Muscle of back (tissue), 11 donors: ENCODE measurements around the gene CCL27. TPM values are rescaled to one million over a fixed set of nuclear protein-coding genes. Genes with fewer than 3 reads are reported as not detected.
A peak's percentile ranks its signal among the peaks of the same experiment; 100 is the strongest.
"Not testable (repeated sequence)": the region's sequence is repeated elsewhere in the genome, so short reads cannot be mapped to it uniquely, and the experiment has no call there.

Source experiments
- DNase-seq, 3 donors: peaks; one replicate each; pipeline versions ENCODE4 v3.0.0 to v3.0.0-alpha.2; 2013
- polyA plus RNA-seq, 10 donors: library from polyadenylated mRNA; unstranded; fragments of 120-200 nt; gene quantifications; one replicate each; pipeline ENCODE4 v1.2.1, GENCODE V29; 2013; ENCODE audit not compliant: insufficient read length in 10 of 10

CCL27 gene
- polyA plus RNA-seq, 10 donors = 0.47 to 0.95 (median 0.78) TPM; not detected in 1

- peak; percentile 90 to 96 (median 91) for DNase-seq
Observed at GRCh38 chr9:34651876-34652601, 10.4 kb downstream of the CCL27 start, which contains the start of gene IL11RA. Gene IL11RA, plus strand, starts transcription at chr9:34652185. Its CDS starts 3,033 bp downstream, at chr9:34655218.

DNA sequence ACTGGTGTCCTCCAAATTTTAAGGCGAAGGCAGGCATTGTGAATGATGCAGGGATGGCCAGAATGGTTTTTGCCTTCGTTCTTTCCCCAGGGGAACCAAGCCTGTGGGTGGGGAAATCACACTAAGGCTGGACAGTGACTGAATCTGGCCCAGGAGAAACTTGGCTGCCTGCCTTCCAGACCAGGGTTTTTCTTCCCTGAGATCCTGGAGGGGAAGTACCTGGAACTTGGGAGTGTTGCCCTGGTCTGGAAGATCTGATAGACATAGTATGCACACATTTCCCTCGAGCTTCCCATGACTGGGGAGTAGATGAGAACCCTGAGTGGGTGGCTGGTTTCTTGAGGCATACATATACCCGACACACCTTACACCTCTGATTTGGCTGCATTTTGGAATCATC, 11.1 kb downstream of the CCL27 start:
- DNase-seq = peak in 1 of 3 donors; percentile 37

GRCh38 chr9:34650816-34651215, 11.6 kb downstream of the CCL27 start:
- peak in 1 of 3 donors; percentile 29 for DNase-seq

DNA sequence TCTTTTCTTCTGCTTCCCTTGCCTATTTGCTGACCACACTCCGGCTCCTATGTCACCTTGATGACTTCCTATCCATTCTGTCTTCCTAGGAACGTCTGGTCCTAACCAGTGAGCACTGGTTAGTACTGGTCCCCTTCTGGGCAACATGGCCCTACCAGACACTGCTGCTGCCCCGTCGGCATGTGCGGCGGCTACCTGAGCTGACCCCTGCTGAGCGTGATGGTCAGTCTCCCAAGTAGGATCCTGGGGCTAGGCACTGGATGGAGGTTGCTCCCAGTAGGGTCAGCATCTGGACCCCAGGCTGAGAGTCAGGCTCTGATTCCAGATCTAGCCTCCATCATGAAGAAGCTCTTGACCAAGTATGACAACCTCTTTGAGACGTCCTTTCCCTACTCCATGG, 13.8 kb downstream of the CCL27 start:
- no peak for DNase-seq

DNA sequence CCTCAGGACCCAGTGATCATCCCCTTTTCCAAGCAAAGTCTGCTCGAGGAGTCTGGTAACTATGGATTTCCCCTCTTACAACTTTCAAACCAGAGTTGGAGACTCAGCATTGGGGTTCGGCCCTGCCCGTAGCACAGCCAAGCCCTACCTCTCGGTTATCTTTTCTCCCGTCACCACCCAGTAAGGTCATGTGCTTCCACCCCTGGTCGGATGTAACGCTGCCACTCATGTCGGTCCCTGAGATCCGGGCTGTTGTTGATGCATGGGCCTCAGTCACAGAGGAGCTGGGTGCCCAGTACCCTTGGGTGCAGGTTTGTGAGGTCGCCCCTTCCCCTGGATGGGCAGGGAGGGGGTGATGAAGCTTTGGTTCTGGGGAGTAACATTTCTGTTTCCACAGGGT, 14.8 kb downstream of the CCL27 start:
- DNase-seq = no peak

GRCh38 chr9:34647084-34647403, 15.4 kb downstream of the CCL27 start:
- DNase-seq = no peak

DNA sequence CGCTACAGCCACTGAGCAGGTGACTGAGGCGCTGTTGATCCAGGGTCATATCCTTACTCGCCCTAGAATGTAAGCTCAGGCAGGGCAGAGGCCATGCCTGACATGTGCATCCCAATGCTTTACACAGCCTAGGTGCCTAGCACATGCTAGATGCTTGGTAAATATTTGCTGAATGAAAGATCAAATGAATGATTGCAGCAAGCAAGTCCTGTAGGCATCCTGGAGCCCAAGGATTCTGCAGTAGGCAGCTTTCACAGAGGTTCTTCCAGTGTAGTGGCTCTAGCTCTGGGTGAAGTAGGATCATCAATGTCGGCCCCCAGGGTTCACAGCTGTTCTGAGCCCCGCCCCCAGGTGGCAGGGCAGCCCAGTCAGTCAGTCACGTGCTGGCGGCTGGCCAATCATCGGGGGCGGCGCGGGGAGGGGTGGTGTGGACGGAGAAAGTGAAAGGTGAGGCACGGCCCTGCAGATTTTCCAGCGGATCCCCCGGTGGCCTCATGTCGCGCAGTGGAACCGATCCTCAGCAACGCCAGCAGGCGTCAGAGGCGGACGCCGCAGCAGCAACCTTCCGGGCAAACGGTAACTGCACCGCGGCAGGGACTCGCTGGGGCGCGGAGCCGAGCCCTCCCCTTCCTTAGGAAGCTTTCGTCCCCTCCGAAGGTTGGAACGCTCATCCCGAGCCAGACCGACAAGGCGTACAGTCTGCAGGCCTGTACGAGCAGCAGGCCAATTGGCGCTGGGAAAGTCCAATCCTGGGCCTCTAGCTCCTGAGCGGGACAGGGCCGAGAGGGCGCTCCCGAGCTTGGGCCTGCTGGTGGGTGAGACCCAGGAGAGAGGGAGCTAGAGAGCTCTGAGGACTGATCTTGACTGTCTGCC, 16.0 kb downstream of the CCL27 start, which contains the start of gene GALT:
Gene GALT, plus strand, starts transcription at position 465 of the 873 bp plus-strand sequence. Its CDS starts 30 bp downstream, at position 495.
- peak; percentile 88 to 95 (median 88) for DNase-seq

DNA sequence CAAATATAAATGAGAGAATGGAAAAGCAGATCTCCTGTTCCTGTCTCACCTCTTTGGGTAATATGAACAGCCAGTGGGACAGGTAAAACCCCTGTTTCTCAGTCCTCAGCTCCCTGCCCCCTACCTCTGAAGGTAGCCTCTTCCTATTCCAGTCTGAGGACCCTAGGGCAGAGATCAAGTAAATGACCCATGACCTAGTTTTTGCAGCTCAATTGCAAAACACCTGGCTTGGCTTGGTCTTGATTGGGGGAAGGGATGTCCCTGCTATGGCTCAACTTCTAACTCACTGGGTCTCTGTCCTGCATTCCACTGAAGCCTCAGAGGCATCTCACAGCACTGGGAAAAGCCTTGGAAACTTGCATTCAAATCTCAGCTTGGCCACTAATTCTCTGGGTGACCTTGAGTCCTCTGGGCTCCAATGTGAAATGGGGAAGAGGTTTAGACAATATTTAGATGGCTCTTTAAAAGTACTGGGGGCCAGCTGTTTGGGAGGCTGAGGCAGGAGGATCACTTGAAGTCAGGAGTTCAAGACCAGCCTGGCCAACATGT, 17.6 kb downstream of the CCL27 start:
- DNase-seq = no peak

GRCh38 chr9:34642679-34643078, 19.8 kb downstream of the CCL27 start:
- DNase-seq = no peak

DNA sequence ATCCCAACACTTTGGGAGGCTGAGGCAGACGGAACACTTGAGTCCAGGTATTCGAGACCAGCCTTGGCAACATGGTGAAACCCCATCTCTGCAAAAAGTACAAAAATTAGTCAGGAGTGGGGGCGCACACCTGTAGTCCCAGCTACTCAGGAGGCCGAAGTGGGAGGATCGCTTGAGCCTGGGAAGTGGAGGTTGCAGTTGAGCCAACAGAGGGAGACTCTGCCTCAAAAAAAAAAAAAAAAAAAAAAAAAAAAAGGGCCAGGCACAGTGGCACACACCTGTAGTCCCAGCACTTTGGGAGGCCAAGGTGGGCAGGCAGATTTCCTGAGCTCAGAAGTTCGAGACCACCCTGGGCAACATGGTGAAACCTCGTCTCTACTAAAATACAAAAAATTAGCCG, 23.1 kb downstream of the CCL27 start:
- not testable (repeated sequence) for DNase-seq

- DNase-seq = no peak
Observed at GRCh38 chr9:34638138-34638445, 24.4 kb downstream of the CCL27 start.

DNA sequence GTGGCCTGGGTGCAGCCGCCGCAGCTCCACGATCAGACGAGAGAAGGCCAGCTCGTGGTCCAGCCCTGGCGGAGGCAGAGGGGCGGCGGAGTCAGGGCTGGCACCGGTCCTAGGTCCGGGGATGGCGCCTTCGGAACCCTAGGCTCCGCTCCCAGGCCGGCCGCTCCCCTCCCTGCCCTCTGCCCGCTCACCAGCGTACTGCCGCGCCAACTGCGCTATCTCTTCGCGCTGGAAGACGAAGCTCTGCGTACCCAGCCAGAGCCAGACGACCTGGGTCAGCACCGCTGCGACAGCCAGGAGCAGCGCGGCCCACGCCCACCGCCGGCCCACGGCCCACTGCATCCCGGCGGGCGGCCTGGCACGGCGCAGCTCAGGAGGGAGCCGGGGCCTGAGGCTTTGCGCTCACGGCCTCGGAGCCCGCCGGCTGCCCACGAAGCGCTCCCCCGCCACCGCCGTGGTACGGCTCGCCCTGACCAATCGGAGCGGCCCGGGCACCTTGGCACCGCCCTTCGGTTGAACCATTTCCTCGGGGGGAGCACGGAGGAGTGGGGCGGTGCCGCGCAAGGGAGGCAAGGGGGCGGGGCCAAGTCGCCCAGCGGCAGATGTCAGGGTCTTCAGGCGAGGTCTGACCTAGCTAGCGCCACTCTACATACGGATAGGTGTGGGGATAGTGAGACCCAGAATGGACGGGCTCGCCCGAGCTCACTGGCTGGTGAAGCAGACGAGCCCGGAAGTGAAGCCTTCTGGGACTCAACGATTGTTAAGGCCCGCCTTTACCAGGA, 24.9 kb downstream of the CCL27 start, which contains the start of gene SIGMAR1:
Gene SIGMAR1, minus strand, starts transcription at position 432 of the 782 bp plus-strand sequence. Its CDS starts 90 bp downstream, at position 342.
- DNase-seq = peak; percentile 93 to 97 (median 93)

DNA sequence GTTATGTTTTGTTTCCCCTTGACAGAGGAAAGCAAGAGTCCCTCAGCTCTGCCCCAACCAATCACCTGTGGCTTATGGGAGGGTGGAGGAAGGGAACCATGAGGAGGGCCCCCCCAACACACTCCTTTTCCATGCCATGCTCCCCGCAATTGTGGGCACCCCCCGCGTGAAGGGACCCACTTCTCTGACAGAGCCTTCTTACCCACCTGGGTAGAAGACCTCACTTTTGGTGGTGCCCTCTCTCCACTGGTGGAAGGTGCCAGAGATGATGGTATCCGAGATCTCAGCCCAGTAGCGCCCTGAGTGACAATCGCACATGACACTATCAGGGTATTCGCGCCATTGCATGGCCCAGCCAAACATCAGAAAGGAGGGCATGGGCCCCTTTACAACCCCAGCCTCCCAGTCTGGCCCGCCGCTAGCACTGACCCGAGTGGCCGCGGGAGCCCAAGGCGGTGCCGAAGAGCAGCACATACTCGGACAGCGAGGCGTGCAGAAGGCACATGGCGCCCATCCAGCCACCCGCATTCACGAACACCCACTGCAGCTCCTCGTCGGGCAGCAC, 25.6 kb downstream of the CCL27 start:
- no peak for DNase-seq

GRCh38 chr9:34635556-34635955, 26.9 kb downstream of the CCL27 start:
- DNase-seq = no peak

DNA sequence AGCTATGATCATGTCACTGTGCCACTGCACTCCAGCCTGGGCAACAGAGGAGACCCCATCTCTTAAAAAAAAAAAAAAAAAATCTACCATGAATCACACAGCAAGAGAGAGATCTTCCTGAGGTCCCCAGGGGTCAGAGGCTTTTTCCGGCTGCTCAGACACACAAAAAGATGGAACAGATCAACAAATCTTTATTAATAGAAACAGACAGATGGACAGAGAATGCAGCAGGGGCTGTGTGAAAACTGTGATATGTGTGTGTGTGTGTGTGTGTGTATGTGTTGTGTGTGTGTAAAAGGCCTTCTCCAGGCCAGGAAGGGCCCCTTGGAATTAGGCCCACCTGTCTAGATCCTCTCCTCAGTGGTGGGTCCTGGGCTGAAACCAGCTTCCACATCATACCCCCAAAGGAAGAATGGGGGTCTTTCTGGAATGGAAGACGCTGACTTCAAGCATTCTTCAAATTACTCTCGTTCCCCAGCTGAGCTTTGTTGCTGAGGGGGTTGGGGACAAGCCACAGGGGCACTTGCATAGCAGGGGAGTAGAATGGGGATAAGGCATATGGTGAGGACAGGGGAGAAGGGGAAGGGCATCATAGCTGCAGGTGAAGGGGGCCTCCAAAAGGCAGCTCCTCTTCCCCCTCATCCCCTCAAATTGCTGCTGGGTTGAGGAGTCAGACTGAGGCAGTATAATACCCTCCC, 27.8 kb downstream of the CCL27 start:
- no peak for DNase-seq

- DNase-seq = peak in 2 of 3 donors; percentile 67 to 78
Observed at GRCh38 chr9:34633851-34634550, 28.5 kb downstream of the CCL27 start.

DNA sequence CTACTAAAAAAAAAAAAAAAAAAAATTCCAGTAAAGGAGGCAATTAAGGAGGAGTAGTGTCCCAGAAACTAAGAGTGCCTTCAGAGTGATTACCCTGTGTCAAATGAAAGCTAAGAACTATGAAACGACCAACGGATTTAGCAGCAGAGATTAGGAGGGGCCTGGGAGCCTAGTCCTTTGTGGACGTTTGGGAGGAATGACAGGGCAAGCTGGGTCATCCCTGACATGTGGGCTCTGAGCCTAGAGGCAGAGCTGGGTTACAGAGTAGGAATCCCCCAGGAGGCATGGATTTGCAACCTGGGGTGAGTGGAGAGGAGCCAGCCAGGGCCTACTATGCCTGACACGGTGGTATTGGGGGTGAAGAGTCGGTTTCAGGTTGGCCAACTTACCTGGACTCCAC, 29.3 kb downstream of the CCL27 start:
- no peak for DNase-seq

GRCh38 chr9:34630402-34631154, 31.9 kb downstream of the CCL27 start:
- no peak for DNase-seq

DNA sequence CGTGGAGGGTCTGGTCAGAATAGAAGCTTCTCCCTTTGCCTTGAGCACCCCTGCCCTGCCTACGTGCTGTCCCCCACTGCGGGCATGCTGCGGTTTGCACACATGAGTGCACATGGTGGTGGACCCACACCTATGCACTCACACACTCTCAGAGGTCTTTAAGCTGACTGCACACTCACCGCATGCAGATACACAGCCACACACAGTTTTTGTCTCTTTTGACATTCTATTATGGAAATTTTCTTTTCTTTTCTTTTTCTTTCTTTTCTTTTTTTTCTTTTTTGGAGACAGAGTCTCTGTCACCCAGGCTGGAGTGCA, 33.0 kb downstream of the CCL27 start:
- DNase-seq = no peak
